LNCAP (cell line): ENCODE measurements around the gene ATP1B3.

ENCODE experiments used
- CTCF ChIP-seq: fragments of 450-650 bp; IDR thresholded peaks from 2 replicates; pipeline ENCODE4 v1.5.1; 2017; ENCODE audit warnings: mild to moderate bottlenecking

Gene ATP1B3

DNA sequence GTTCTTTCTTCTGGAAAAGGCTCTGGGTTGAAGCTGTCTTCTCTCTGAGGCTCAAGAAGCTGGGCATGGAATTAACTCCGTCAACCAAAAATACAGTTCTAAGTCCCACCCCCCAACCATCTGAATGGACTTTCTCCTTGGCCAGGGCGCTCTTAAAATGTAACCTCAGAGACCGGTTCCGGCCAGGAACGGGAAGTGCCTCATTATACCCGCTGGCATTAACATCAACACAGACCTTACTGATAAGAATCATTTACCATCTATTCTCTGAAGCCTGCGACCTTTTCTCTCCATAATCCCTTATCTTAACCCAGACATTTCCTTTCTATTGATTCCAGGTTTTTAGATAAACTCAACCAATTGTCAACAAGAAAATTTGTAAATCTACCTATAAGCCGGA is 64.7 kb downstream of the ATP1B3 start:
- no peak for TF ChIP-seq CTCF

GRCh38 chr3:141942006-141942405 is 65.6 kb downstream of the ATP1B3 start:
- TF ChIP-seq CTCF: no peak

- no peak for TF ChIP-seq CTCF
These were observed 69.5 kb downstream of the ATP1B3 start for GRCh38 chr3:141945726-141946485.

DNA sequence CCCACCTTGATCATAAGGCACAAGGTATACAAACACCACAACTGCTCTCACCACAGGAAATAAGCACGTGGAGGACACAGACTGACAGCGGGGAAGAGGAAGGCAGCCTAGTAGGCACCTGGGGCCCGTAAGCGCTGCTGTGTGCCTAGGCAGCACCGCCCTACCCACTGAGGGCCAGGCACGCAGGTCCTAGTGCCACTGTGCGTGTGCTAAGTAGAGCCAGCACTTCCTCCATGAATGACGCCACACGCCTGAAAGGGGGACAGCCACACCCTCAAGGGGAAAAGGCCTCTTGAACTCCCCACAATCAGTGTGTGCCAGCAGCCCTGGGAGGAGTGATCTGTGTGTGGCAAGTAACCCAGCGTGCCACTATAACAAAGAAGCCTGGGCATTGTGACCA is 73.0 kb downstream of the ATP1B3 start:
- TF ChIP-seq CTCF: no peak

DNA sequence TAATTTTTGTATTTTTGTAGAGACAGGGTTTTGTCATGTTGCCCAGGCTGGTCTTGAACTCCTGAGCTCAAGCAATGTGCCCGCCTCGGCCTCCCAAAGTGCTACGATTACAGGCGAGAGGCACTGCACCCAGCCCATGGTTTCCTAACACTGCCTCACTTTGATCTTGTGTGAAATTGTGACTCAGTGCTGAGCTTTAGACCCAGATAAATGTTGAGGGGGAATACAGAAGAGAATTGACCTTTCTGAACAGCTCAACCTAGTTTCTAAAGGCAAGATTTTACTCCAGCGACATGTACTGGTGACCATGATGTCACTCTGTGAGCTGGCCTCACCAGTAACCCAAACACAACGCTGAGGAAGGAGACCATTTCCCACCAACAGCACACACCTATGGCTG is 73.5 kb downstream of the ATP1B3 start:
- TF ChIP-seq CTCF: no peak

DNA sequence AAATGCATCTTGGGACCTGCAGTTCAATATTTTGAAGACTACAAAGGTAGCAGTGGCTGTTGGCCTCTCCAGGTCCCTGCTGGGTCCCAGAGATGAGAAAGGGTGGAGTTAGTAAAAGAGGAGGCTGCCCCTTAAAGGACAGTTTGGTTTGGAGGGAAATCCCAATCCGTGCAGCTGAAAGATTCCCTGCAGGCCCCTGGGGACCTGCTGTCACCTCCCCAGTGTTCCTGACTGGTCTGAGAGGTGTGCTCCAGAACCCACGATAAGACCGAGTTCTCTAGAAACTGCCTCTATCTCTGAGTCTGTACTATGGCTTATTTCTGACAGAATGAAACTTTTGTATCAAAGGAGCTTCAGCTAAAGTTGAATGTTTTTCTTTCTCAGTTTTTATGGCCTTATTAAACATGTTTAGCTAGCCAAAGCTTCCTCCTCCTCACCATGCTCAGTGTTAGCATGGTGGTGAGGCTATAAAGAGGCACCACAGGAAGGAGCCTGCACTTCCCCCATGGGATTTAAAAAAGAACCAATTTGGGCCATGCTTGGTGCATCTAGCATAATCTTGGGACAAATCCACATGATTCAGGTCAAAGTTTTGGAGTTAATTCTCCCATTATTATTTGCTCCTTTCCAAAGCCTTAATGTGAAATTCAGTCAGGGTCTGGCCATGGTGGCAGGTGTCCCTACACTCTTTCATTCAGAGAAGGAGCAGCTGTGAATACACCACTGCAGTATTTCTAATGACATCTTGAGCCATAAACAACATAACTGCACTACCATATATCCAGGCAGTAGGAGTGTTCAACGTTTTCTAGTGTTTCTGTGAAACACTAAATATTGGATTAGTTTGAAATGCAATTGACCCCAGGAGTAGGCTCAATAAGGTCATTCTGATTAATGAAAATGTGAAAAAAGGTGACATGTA is 74.4 kb downstream of the ATP1B3 start:
- TF ChIP-seq CTCF: no peak

DNA sequence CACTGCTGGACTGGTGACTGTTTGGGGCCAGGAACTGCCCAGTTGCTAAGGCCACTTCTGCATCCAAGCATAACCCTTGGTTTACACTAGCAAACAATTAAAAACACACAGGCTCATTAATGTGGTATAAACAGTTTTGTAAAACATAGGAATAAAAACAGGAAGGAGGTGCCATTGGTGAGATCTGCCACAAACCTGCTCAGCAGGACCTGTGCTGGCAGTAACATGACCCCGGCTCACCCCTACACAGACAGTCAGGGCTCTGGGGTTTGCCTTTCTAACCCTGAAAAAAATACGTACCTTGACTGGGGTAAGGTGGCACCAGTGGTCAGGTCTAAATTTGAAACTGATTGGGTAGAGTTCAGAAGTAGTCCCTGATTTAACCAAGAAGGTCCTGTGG is 76.2 kb downstream of the ATP1B3 start:
- no peak for TF ChIP-seq CTCF
